ENCODE results near the gene C11orf97.
"Not testable (repeated sequence)": the region's sequence is repeated elsewhere in the genome, so short reads cannot be mapped to it uniquely, and the experiment has no call there.

C11orf97 gene

GRCh38 chr11:94525546-94526324 is 13.5 kb downstream of the C11orf97 start:
- DNase-seq: no peak

GRCh38 chr11:94526645-94527438 is 14.6 kb downstream of the C11orf97 start:
- DNase-seq: no peak

GRCh38 chr11:94528551-94528950 is 16.3 kb downstream of the C11orf97 start:
- DNase-seq: no peak

GRCh38 chr11:94532211-94532610 is 19.9 kb downstream of the C11orf97 start:
- DNase-seq: no peak

- DNase-seq: no peak
Observed at GRCh38 chr11:94533206-94533605, 20.9 kb downstream of the C11orf97 start.

- DNase-seq: no peak
Observed at GRCh38 chr11:94533696-94534630, 21.7 kb downstream of the C11orf97 start.

GRCh38 chr11:94536386-94536785 is 24.1 kb downstream of the C11orf97 start:
- DNase-seq: no peak

- DNase-seq: no peak
Observed at GRCh38 chr11:94537031-94537600, 24.9 kb downstream of the C11orf97 start.

- DNase-seq: no peak
Observed at GRCh38 chr11:94539420-94539819, 27.2 kb downstream of the C11orf97 start.

GRCh38 chr11:94543695-94544645 is 31.7 kb downstream of the C11orf97 start, which contains the start of gene FUT4:
Gene FUT4, plus strand, starts transcription at chr11:94543921. Its CDS starts 213 bp downstream, at chr11:94544134.
- peak; percentile 72 for DNase-seq

- DNase-seq: no peak
Observed at GRCh38 chr11:94544646-94545263, 32.5 kb downstream of the C11orf97 start.

- DNase-seq: no peak
Observed at GRCh38 chr11:94545264-94546161, 33.3 kb downstream of the C11orf97 start.

- no peak for DNase-seq
Observed at GRCh38 chr11:94546162-94546470, 33.9 kb downstream of the C11orf97 start.

- DNase-seq: no peak
Observed at GRCh38 chr11:94546886-94547285, 34.6 kb downstream of the C11orf97 start.

- DNase-seq: no peak
Observed at GRCh38 chr11:94549146-94549545, 36.9 kb downstream of the C11orf97 start.

GRCh38 chr11:94550513-94550912 is 38.3 kb downstream of the C11orf97 start:
- no peak for DNase-seq

GRCh38 chr11:94553938-94554337 is 41.7 kb downstream of the C11orf97 start:
- peak; percentile 1 for DNase-seq

- not testable (repeated sequence) for DNase-seq
Observed at GRCh38 chr11:94555752-94556329, 43.6 kb downstream of the C11orf97 start.

GRCh38 chr11:94557421-94557820 is 45.2 kb downstream of the C11orf97 start:
- no peak for DNase-seq

- no peak for DNase-seq
Observed at GRCh38 chr11:94557992-94558391, 45.7 kb downstream of the C11orf97 start.
